Stimulated activated CD4-positive, alpha-beta T cell treated with anti-CD3 and anti-CD28 coated beads, TNF-alpha, amount 100 ng/mL, for 24 hours (primary cell): ENCODE results near the gene CTU2.
"Not testable (repeated sequence)": the region's sequence is repeated elsewhere in the genome, so short reads cannot be mapped to it uniquely, and the experiment has no call there.

Experiments
- DNase-seq, 3 experiments: peaks; one replicate each; pipeline ENCODE4 v3.0.0-alpha.2; 2020; ENCODE audit warnings: low read depth in 3 of 3

CTU2 gene

DNA sequence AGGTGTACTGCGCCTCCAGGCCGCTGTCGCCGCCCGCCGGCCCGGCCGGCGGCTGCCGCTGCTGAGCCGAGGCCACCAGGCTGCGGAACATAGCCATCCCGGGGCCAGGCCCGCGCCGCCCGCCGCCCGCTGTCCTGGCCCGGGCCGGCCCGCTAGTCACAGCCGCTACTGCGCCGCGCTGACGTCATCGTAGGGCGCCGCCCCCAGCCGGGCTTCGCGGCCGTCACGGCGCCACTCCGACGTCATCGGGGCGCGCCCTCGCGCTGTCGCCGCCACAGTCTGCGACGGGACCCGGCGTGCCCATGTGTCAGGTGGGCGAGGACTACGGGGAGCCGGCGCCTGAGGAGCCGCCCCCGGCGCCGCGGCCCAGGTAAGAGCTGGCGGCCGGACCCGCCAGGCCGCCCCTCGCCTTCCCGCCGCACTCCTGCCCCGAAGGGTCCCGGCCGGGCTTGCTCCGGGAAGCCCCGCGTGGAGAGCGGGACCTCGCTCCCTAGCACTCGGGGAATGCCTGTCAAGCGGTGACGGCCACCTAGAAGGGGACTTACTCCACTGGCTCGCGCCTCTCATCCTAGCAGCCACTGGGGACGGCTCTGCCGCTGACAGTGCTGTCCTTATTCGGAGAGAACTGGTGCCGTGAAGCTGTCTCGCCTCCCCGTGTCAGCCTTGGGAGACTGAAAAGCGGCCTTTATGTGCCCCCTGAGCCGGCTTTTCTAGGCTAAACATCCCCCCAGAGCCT, at the start of gene CTU2, which contains the start of gene RNF166:
CTU2 (plus strand) TSS at position 275 of the 736 bp plus-strand sequence; CDS start at position 303, 28 bp downstream.
RNF166 (minus strand) TSS at position 180 of the 736 bp plus-strand sequence; CDS start at position 97, 83 bp downstream.
- peak; percentile 85 to 92 (median 88) for DNase-seq

DNA sequence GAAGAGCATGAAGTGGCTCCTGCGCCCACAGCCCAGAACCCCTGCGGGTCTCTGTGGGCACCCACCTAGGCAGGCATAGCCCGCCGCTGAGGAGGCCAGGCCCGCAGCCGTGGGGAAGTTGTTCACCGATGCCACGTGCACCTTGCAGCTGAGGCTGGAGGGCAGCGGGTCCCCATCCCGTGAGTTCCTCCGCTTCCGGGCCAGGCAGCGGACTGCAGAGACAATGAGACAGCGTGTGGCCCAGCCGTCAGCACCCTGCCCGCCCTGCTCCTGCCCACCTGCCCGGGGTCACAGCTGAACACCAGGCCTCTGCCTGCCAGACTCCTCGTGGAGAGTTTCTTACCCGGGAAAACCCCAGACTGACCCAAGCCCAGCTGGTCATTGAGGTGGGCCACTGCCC, 48.9 kb upstream of the CTU2 start:
- DNase-seq = no peak

DNA sequence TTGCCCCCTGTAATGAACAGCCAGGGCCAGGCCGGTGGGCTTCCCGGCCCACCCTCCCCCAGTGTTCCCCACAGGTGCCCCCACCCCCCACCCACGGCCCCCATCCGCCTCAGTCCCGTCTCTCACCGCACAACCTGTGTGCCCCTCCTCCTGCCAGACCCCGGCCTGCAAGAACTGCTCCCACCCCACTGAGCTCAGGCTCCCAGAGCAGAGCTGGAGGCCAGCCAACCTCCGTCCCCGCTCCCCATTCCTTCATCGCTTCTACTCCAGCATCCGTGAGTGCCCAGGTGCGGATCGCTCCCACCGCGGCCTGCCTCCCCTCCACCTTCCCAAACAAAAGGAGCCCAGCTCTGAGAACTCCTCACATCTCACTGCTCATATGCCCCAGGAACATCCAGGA, 47.6 kb upstream of the CTU2 start:
- DNase-seq = no peak

DNA sequence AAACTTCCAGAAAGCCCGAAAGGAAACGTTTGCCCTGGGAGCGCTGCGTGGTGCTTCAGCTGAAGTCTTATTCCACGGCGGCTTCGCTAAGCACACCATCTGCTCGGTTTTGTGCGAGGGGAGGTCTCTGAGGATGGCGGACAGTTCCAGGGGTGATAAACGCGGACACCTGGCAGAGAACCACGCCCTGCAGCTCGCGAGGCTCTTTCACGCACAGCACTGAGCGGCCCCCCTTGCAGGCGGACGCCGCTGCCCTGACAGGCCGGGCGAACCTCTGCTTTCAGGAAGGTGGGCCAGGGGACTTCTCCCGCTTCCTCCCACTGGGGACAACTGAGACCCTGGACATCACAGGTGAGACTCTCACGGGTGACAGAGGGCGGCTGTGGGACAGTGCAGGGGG, 47.1 kb upstream of the CTU2 start:
- no peak for DNase-seq

DNA sequence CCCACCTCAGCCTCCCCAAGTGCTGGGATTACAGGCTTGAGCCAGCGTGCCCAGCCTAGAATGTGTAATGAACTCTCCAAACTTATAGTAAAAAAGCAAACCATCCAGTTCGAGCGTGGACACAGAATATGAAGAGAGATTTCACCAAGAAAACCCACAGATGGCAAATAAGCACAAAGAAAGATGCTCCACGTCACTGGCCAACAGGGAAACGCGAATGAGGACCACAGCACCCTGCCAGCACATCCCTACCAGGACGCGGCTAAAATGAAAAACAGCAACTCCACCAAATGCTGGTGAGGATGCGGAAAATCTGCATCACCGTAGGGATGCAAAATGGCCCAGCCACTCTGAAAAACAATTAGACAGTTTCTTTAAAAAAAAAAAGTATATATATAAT, 44.8 kb upstream of the CTU2 start:
- DNase-seq = no peak

DNA sequence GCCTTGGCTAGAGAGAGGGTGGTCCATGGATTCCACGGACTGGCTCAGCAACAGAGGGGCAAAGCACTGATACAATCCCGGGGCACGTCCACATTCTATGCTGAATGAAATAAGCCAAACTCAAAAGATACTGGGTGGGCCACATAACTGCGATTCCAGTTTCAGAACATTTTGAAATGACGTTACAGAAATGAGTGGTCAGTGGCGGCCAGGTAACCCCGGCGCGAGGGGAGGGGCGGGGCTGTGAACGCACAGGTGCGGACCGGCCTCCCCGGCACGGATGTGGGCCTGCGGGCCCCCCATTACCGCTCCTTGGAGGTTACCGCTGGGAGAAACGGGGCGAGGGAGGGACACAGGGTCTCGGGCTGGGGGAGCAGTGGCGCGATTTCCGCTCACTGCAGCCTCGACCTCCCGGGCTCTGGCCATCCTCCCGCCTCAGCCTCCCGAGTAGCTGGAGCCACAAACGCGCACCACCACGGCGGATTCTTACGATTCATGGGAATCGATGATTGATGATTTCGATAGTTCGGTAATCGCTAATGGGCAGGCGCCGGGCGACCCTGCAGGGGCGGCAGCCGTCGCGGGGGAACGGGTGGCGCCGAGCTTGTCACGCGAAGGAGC, 44.0 kb upstream of the CTU2 start:
- no peak for DNase-seq

DNA sequence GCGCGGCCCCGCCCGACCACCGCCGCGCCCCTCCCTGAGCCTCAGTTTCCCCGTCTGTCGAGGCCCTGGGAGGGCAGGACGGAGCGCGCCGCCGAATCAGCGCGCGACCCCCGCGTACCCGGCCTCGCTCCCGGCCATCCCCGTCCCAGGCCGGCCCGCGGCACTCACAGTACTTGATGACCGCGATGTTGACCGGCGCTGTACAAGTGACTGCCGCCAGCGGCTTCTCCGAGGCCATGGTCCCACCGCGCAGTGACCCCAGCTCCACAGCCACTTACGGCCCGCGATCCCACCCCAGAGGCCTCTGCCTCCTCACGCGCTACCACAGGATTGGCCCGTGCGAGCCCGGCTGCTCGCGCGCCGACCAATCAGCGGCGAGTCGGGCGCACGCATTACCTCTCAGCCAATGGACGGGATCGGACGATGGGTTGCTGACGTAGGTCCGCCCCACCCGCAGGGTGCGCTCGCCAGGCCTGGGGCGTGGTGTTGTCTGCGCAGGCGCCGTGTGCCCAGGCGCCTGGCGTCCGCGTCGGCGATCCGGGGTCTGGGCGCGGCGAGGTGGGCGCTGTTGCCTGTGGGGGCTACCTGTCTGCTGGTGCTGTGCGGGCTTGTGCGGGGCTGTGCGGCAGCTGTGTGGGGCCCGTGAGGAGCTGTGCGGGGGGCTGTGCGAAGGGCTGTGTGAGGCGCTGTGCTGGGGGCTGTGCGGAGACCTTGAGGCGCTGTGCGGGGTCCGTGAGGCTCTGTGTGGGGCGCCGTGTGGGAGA, 43.3 kb upstream of the CTU2 start, which contains the start of gene MVD:
MVD (minus strand) TSS at position 249 of the 764 bp plus-strand sequence; CDS start at position 238, 11 bp downstream.
- peak; percentile 89 to 97 (median 89) for DNase-seq

DNA sequence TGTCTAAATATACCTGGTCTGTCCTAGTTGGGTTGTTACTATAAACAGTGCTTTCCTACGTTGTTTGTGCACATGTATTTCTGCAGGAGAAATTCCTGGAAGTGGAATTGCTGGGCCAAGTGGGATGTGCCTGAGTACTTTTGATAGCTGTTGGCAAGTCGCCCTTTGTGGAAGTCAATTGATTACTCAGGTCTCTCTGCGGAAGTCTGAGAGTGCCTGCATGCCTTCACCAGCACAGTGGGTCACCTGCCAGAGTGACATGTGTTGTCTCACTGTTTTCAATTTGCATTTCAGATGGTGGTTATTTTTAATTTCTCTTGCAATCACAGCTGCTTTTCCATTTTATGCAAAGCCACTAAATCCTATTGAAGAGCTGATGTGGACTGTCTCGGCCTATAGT, 41.2 kb upstream of the CTU2 start:
- DNase-seq = no peak

DNA sequence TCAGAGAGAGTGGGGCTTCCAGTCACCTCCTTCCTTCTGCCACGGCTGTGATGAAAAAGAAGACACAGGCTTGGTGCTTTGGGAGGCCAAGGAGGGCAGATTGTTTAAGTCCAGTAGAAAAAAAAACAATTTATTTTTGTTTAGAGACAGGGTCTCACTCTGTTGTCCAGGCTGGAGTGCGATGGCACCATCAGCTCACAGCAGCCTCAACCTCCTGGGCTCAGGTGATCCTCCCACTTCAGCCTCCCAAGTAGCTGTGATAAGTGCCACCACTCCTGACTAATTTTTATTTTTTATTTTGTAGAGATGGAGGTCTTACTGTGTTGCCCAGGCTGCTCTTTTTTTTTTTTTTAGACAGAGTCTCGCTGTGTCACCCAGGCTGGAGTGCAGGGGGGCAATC, 40.7 kb upstream of the CTU2 start:
- no peak for DNase-seq

DNA sequence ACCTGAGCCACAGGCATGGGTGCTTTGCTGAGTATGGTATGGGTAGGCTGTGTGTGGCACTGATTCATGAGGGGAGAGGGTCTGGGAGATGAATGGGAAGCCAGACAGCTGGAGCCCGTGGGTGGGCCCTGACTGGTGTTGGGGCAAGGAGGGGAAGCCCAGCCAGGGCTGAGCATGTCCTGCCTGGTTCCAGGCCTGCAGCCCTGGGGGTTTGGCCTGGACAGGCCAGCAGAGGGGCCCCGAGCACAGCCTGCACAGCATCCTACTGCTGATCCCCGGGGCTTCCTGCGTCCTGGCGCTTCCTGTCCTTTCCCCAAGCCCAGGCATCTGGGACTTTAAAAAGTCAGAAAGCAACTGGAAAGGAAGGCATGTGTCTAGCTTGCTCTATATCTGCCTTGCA, 38.8 kb upstream of the CTU2 start:
- no peak for DNase-seq

DNA sequence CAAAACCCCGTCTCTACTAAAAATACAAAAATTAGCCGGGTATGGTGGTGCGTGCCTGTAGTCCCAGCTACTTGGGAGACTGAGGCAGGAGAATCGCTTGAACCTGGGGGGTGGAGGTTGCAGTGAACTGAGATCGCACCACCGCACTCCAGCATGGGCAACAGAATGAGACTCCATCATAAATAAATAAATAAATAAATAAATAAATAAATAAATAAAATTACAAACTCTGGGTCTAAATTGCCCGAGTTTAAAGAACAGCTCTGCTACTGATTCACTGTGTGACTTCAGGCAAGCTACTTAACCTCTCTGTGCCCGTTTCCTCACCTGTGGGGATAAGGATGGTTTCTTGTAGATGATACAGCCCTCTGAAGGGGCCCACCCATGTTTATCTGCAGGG, 36.8 kb upstream of the CTU2 start:
- not testable (repeated sequence) for DNase-seq

DNA sequence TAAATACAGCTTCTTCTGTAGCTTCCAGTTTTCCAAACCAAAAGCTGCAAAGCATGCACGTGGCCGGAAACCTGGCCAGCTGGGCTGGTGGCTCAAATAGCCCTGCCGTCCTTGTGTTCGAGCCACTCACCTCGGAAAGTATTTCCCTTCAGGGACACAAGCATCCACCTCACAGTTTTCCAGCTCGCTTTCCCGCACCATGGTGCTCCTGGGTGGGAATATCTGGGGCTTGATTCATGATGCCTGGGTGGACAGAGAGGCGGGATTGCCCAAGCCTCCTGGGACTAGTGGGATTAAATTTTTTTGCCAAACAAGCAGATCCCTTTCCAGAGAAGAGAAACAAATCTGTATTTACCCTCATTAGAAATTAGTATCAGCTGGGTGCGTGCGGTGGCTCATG, 36.3 kb upstream of the CTU2 start:
- no peak for DNase-seq

DNA sequence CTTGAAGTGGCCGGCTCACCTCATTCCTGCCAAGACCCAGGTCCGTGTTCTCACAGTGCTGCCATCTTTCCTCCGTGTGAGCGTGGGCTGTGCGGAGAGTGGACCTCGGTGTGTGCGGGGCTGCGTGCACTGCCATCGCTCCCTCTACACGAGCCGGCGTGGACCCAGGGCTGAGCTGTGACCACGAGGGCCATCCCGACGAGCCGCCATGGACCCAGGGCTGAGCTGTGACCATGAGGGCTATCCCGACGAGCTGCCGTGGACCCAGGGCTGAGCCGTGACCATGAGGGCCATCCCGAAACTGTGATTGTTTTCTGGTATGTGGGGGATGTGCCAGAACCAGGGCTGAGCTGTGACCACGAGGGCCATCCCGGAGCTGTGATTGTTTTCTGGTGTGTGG, 34.5 kb upstream of the CTU2 start:
- no peak for DNase-seq

DNA sequence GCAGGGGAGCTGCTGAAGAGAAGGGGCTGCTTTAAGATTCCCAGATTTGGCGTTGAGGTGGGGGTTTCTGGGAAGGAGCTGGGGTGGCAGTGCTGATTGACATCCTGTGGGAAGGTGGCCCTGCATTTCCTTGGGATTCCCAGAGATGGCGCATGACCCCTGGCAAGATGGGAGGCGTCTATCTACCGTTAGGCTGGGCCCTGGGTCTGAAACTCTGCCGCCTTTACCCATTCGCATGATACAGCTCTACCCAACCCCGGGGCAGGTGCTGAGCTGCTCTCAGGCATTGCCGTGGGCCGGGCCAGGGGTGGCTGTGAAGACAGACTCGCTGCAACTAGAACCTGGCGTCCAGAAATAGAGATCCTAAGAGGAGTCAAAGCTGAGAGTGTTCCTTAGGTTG, 33.5 kb upstream of the CTU2 start:
- no peak for DNase-seq

DNA sequence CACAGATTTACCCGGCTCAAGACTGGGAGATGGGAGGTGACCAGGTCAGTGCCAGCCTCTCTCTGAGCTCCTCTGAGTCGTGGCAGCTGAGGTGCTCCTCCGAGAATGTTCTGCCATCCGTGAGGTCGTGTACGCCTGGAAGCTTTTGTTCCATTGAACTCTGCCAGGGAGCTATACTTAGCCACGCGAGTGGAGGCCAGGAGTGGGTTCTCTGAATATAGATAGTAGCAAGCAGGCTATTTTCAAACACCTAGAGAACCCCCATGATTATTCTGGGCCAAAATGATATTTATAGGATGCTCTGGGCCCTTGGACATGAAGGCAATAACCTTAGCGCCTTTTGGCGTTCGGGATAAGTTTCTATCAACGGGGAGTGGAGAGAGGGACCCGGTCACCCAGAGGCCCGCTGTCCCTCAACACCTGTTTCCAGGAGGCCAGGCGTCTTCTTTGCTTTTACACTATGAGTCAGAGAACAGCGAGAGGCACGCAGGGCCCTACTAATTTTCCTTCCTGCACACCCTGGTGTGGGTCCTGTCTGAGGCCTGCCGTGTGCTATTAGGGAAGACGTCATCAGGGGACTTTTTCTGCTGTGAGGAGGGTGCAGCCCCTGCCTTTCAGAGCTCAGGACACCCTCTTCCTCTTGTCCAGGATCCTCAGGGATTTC, 32.5 kb upstream of the CTU2 start:
- no peak for DNase-seq

DNA sequence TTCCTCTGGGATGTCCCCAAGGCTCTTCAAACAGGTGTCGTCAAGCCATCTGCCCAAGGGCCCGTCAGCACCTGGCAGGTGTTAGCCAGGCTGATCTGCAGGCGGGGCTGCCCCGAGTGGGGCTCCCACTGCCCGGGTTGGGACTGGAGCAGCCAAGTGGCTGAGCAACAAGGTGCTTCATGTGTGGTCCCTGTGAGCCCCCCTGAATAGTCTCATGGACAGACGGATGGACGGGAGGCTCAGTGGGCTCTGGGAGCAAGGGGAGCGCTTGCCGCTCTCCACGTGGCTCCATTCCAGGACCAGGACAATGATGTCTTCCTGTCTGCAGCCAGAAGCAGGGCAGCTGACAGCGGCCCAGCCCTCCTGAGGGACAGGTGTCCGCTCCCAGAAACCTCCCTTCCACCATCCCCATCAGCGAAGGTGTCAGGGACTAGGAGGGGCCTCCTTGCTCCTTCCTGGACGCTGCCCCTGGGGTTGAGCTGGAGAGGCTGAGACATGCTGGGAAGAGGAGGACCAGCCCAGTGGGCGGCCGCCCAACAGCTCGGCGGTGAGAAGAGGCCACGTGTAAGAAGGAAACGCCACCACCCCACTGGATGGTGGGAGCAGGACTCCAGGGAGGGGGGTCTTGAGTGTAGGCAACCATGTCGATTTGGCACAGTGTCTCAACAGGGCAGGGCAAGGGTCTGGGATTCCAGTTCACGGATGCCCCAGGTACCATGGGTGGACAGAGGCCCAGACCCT, 29.6 kb upstream of the CTU2 start:
- DNase-seq = no peak

DNA sequence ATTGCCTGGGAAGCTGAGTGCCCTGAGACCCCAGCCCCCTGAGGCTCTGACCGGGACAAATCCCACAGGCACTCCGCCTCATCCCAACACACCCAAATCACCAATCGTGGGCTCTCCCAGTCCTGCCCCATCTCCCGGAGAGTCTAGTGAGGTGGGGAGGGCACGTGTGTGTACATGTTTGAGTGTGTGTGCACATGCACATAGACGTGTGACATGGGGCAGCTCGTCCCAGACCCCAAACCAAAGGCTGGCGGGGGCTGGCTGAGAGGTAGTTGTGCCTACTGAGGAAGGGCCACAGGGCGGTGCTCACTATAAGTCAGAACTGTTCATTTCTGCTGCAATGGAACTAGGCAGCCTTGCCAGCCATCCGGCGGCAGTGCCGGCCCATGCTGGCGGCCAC, 28.6 kb upstream of the CTU2 start:
- no peak for DNase-seq

DNA sequence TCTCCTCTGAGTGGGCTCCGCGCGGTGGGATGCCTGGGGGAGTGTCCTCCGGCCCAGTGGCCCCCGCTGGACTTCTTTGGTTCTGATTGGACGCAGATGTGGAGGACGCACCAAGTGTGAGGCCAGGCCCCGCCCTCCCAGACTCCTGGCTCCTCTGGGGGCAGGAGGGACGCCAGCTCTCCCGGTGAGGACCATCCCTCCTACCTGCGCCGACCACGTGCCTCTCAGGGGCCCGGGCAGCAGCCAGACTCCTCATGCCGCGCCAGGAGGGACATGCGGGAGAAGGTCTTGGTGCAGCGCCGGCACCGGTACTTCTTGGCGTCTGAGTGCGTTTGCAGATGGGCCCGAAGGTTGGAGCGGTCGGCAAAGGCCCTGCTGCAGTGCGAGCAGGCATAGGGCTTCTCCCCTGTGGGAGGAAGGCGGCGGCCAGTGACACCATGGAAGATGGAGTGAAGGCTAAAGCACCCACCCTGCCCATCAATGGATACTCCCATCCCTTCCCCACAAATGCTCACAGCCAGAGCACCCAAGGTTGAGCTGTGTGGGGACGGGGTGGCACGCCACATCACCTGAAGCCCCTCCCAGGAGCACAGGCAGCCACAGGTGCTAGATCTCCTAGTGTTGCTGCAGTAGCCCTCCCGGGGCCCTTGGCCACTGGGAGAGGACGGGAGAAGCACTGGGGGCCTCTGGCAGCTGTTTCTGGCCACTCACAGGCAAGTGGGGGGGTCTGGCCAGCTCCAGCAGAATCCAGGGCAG, 27.9 kb upstream of the CTU2 start:
- no peak for DNase-seq

DNA sequence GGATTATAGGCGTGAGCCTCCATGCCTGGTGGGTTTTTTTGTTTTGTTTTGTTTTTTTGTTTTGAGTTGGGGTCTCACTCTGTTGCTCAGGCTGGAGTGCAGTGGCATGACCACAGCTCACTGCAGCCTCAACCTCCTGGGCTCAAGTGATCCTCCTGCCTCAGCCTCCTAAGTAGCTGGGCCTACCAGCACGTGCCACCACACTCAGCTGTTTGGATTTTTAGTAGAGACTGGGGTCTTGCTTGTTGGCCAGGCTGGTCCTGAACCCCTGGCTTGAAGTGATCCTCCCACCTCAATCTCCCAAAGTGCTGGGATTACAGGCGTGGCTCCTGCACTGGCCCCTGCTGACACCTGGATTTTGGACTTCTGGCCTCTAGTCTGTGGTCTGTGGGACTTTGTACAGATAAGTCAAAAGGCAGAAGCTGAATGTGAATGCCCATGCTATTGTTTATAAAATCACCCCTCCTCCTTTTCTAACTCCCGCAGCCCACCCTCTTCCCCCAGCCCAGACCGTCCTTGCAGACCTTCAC, 25.7 kb upstream of the CTU2 start:
- DNase-seq = no peak

DNA sequence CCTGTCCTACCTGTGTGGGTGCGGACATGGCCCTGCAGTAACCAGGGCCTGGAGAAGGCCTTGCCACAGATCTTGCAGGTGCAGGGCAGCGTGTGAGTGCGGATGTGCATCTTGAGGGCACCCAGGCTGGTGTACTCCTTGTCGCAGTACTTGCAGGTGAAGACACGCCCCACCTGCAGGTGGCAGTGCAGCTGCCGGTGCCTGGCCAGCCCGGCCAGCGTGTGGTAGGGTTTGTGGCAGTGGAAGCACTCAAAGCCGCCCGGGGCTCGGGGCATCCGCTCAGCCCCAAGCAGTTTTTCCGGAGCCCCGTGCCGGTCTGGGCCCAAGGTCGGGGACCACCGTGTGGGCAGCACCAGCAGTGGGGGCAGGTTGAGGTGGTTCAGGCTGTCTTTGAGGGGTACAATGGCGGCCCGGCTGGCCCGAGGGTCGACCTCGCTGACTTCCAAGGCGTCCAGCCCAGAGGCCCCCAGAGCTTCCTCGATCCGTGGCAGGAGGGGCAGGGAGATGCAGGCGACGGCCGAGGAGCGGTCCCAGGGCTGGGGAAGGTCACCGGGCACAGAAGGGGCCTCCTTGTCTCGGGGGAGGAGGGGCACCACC, 25.1 kb upstream of the CTU2 start:
- no peak for DNase-seq
